Measurements from ENCODE around the gene CDKN2B-AS1.

Gene CDKN2B-AS1

GRCh38 chr9:22119522-22120158 lies 125.0 kb downstream of the CDKN2B-AS1 start:
- Histone ChIP-seq H3K27ac (ENCODE audit: low read length) (no peak overlapping the region), H3K9ac (ENCODE audit: low read length) (no peak overlapping the region)

DNA sequence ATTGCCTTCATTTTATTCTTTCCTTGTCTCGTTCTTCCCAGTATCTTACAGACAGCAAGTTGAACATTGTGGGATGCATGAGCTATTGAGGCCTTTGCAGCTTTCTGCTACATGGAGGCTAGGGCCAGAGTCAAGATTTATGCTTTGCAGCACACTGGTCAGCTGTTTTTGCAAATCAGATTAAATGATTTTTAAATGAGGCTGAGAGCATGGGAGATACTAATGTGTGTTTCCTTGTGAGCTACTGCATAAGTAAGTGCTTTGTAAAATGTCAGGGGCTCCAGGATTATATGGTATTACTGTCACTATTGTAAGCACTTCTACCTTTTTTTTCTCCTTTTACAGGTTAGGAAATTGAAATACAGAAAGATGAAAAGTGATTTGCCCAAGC lies 125.6 kb downstream of the CDKN2B-AS1 start:
- no peak overlapping the region for H3K4me3 ChIP-seq (ENCODE audit: low read length)
- no peaks in the 10 kb centered on the region for H3K36me3 ChIP-seq (ENCODE audit: control insufficient read depth, low read depth, low read length)
- H3K9me3 ChIP-seq (ENCODE audit: control insufficient read depth, low read depth, low read length) = no peaks in the 10 kb centered on the region
- no peaks in the 10 kb centered on the region for H3K27me3 ChIP-seq (ENCODE audit: control insufficient read depth, insufficient read depth, low read length)
- no peak overlapping the region for H3K27ac ChIP-seq (ENCODE audit: low read length)
- peaks cover 15% of the 10 kb centered on the region for H3K4me1 ChIP-seq (ENCODE audit: control insufficient read depth, low read depth, low read length)
- H3K9ac ChIP-seq (ENCODE audit: low read length) = no peak overlapping the region

More at GRCh38 chr9:22119522-22120158, 125.0 kb downstream of the CDKN2B-AS1 start:
- peaks cover 15% of the 10 kb centered on the region for H3K4me1 ChIP-seq (ENCODE audit: control insufficient read depth, low read depth, low read length)
- no peaks in the 10 kb centered on the region for H3K9me3 ChIP-seq (ENCODE audit: control insufficient read depth, low read depth, low read length)
- no peak overlapping the region for H3K4me3 ChIP-seq (ENCODE audit: low read length)
- no peaks in the 10 kb centered on the region for H3K27me3 ChIP-seq (ENCODE audit: control insufficient read depth, insufficient read depth, low read length)
- H3K36me3 ChIP-seq (ENCODE audit: control insufficient read depth, low read depth, low read length) = no peaks in the 10 kb centered on the region

DNA sequence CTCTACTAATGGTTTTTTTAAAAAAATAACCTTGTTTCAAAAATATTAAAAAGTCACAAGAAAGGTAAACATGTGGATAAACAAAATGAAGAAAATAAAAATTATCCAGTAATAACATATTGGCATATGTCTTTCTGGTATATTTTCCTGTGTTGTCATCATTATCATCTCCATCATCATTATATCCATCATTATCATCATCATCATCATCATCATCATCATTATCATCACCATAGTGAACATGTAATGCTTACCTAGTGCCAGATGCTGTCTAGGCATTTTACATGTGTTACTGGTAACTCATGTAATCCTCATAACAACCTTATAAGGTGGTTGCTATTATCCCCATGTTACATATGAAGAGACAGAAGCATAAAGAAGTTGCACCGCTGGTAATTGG lies 126.0 kb downstream of the CDKN2B-AS1 start:
- no peak overlapping the region for H3K4me3 ChIP-seq (ENCODE audit: low read length)

GRCh38 chr9:22124263-22125011 lies 129.8 kb downstream of the CDKN2B-AS1 start:
- H3K4me1 ChIP-seq (ENCODE audit: control insufficient read depth, low read depth, low read length) = no peaks in the 10 kb centered on the region
- no peaks in the 10 kb centered on the region for H3K36me3 ChIP-seq (ENCODE audit: control insufficient read depth, low read depth, low read length)
- H3K27ac ChIP-seq (ENCODE audit: low read length) = no peak overlapping the region
- H3K4me3 ChIP-seq (ENCODE audit: low read length) = no peak overlapping the region
- H3K27me3 ChIP-seq (ENCODE audit: control insufficient read depth, insufficient read depth, low read length) = no peaks in the 10 kb centered on the region
- no peaks in the 10 kb centered on the region for H3K9me3 ChIP-seq (ENCODE audit: control insufficient read depth, low read depth, low read length)
- H3K9ac ChIP-seq (ENCODE audit: low read length) = no peak overlapping the region

More for the DNA sequence above, 126.0 kb downstream of the CDKN2B-AS1 start:
- Histone ChIP-seq H3K27me3 (ENCODE audit: control insufficient read depth, insufficient read depth, low read length) (no peaks in the 10 kb centered on the region), H3K9ac (ENCODE audit: low read length) (no peak overlapping the region), H3K4me1 (ENCODE audit: control insufficient read depth, low read depth, low read length) (peaks cover 15% of the 10 kb centered on the region), H3K9me3 (ENCODE audit: control insufficient read depth, low read depth, low read length) (no peaks in the 10 kb centered on the region), H3K27ac (ENCODE audit: low read length) (no peak overlapping the region), H3K36me3 (ENCODE audit: control insufficient read depth, low read depth, low read length) (no peaks in the 10 kb centered on the region)

GRCh38 chr9:22129133-22129532 lies 134.5 kb downstream of the CDKN2B-AS1 start:
- Histone ChIP-seq H3K36me3 (ENCODE audit: control insufficient read depth, low read depth, low read length) (no peaks in the 10 kb centered on the region), H3K27ac (ENCODE audit: low read length) (no peak overlapping the region), H3K4me1 (ENCODE audit: control insufficient read depth, low read depth, low read length) (no peaks in the 10 kb centered on the region)

DNA sequence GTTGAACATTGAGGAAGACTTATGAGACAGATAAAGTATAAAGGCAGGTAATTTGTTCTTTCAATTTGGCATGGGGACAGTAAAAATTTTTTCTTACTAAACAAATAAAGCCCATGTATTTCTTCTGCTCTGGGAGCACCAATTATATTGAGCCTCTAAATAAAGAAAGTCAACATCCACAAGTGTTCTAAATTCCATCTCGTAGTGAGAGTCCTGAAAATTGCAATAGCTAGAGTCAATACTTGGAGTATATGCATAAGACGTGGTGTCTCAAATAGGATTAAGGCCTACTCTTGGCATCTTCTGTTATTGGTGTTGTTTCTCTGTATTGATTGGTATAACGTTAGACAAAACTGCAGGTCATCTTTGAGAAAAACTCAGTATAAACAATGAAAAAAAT lies 135.0 kb downstream of the CDKN2B-AS1 start:
- Histone ChIP-seq H3K4me1 (ENCODE audit: control insufficient read depth, low read depth, low read length) (no peaks in the 10 kb centered on the region), H3K27me3 (ENCODE audit: control insufficient read depth, insufficient read depth, low read length) (no peaks in the 10 kb centered on the region), H3K9me3 (ENCODE audit: control insufficient read depth, low read depth, low read length) (no peaks in the 10 kb centered on the region), H3K36me3 (ENCODE audit: control insufficient read depth, low read depth, low read length) (no peaks in the 10 kb centered on the region), H3K4me3 (ENCODE audit: low read length) (no peak overlapping the region), H3K27ac (ENCODE audit: low read length) (no peak overlapping the region), H3K9ac (ENCODE audit: low read length) (no peak overlapping the region)

More at GRCh38 chr9:22129133-22129532, 134.5 kb downstream of the CDKN2B-AS1 start:
- Histone ChIP-seq H3K9ac (ENCODE audit: low read length) (no peak overlapping the region), H3K27me3 (ENCODE audit: control insufficient read depth, insufficient read depth, low read length) (no peaks in the 10 kb centered on the region), H3K4me3 (ENCODE audit: low read length) (no peak overlapping the region), H3K9me3 (ENCODE audit: control insufficient read depth, low read depth, low read length) (no peaks in the 10 kb centered on the region)

- no peaks in the 10 kb centered on the region for H3K9me3 ChIP-seq (ENCODE audit: control insufficient read depth, low read depth, low read length)
- no peak overlapping the region for H3K9ac ChIP-seq (ENCODE audit: low read length)
- H3K4me1 ChIP-seq (ENCODE audit: control insufficient read depth, low read depth, low read length) = no peaks in the 10 kb centered on the region
- H3K36me3 ChIP-seq (ENCODE audit: control insufficient read depth, low read depth, low read length) = no peaks in the 10 kb centered on the region
- no peak overlapping the region for H3K4me3 ChIP-seq (ENCODE audit: low read length)
- H3K27ac ChIP-seq (ENCODE audit: low read length) = no peak overlapping the region
- no peaks in the 10 kb centered on the region for H3K27me3 ChIP-seq (ENCODE audit: control insufficient read depth, insufficient read depth, low read length)
Measured at GRCh38 chr9:22131817-22132216, 137.2 kb downstream of the CDKN2B-AS1 start.

DNA sequence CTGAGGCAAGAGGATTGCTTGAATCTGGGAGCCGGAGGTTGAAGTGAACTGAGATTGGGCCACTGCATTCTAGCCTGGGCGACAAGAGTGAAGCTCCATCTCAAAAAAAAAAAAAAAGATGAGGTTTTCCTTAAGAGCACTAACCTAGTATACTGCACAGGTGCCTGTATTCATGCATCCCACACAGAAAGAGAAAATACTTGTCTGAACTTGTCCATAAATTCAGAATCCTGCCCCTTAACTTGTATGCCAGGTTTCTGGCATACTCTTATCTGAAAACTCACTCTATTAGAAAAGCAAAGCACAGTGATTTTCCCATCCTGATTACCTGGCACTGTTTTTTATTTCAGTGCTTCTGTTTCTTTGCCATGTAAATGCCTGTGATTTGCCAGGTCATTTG lies 139.8 kb downstream of the CDKN2B-AS1 start:
- H3K27me3 ChIP-seq (ENCODE audit: control insufficient read depth, insufficient read depth, low read length) = no peaks in the 10 kb centered on the region
- no peaks in the 10 kb centered on the region for H3K9me3 ChIP-seq (ENCODE audit: control insufficient read depth, low read depth, low read length)
- no peak overlapping the region for H3K27ac ChIP-seq (ENCODE audit: low read length)
- H3K4me3 ChIP-seq (ENCODE audit: low read length) = no peak overlapping the region
- no peaks in the 10 kb centered on the region for H3K36me3 ChIP-seq (ENCODE audit: control insufficient read depth, low read depth, low read length)
- no peak overlapping the region for H3K9ac ChIP-seq (ENCODE audit: low read length)
- H3K4me1 ChIP-seq (ENCODE audit: control insufficient read depth, low read depth, low read length) = no peaks in the 10 kb centered on the region

GRCh38 chr9:22136461-22137096 lies 142.0 kb downstream of the CDKN2B-AS1 start:
- Histone ChIP-seq H3K27ac (ENCODE audit: low read length) (no peak overlapping the region), H3K4me3 (ENCODE audit: low read length) (no peak overlapping the region), H3K4me1 (ENCODE audit: control insufficient read depth, low read depth, low read length) (no peaks in the 10 kb centered on the region), H3K36me3 (ENCODE audit: control insufficient read depth, low read depth, low read length) (no peaks in the 10 kb centered on the region), H3K27me3 (ENCODE audit: control insufficient read depth, insufficient read depth, low read length) (no peaks in the 10 kb centered on the region), H3K9ac (ENCODE audit: low read length) (no peak overlapping the region), H3K9me3 (ENCODE audit: control insufficient read depth, low read depth, low read length) (no peaks in the 10 kb centered on the region)

GRCh38 chr9:22138956-22139660 lies 144.5 kb downstream of the CDKN2B-AS1 start:
- Histone ChIP-seq H3K4me3 (ENCODE audit: low read length) (no peak overlapping the region), H3K4me1 (ENCODE audit: control insufficient read depth, low read depth, low read length) (no peaks in the 10 kb centered on the region), H3K27me3 (ENCODE audit: control insufficient read depth, insufficient read depth, low read length) (no peaks in the 10 kb centered on the region), H3K9me3 (ENCODE audit: control insufficient read depth, low read depth, low read length) (no peaks in the 10 kb centered on the region), H3K36me3 (ENCODE audit: control insufficient read depth, low read depth, low read length) (no peaks in the 10 kb centered on the region), H3K27ac (ENCODE audit: low read length) (no peak overlapping the region), H3K9ac (ENCODE audit: low read length) (no peak overlapping the region)

GRCh38 chr9:22141908-22142307 lies 147.3 kb downstream of the CDKN2B-AS1 start:
- Histone ChIP-seq H3K4me1 (ENCODE audit: control insufficient read depth, low read depth, low read length) (no peaks in the 10 kb centered on the region), H3K27ac (ENCODE audit: low read length) (no peak overlapping the region)

More at GRCh38 chr9:22141908-22142307, 147.3 kb downstream of the CDKN2B-AS1 start:
- no peak overlapping the region for H3K4me3 ChIP-seq (ENCODE audit: low read length)
- H3K27me3 ChIP-seq (ENCODE audit: control insufficient read depth, insufficient read depth, low read length) = no peaks in the 10 kb centered on the region
- no peaks in the 10 kb centered on the region for H3K36me3 ChIP-seq (ENCODE audit: control insufficient read depth, low read depth, low read length)
- H3K9ac ChIP-seq (ENCODE audit: low read length) = no peak overlapping the region
- H3K9me3 ChIP-seq (ENCODE audit: control insufficient read depth, low read depth, low read length) = no peaks in the 10 kb centered on the region

Data from iPS-18a (cell line).